Measurements from ENCODE around the gene MRPS31.

- TF ChIP-seq CTCF (IDR thresholded peaks at IDR 0.05), result no peak
- no peak for TF ChIP-seq POLR2A (IDR thresholded peaks at IDR 0.05)
These were observed 35.3 kb upstream of the MRPS31 start for GRCh38 chr13:40806241-40806640.

Data from suprapubic skin (tissue), 3 donors.